Activated naive CD8-positive, alpha-beta T cell treated with anti-CD3 and anti-CD28 coated beads, Interleukin-2, amount 50 U/mL, for 24 hours (primary cell): ENCODE measurements around the gene PCDH15.

Experiments
- ATAC-seq: fragments of 150-1000 bp; cut with Tn5 transposase; one replicate; pipeline ENCODE4 v1.10.0; 2021
- DNase-seq: peaks from one replicate; pipeline ENCODE4 v3.0.0; 2021
- H3K27ac Mint-ChIP-seq: one replicate; pipeline ENCODE4 v1.8.0; 2021; ENCODE audit warnings: mild to moderate bottlenecking, mixed read lengths
- H3K27me3 Mint-ChIP-seq: one replicate; pipeline ENCODE4 v1.8.0; 2021; ENCODE audit warnings: mixed read lengths
- H3K36me3 Mint-ChIP-seq: one replicate; pipeline ENCODE4 v1.8.0; 2021; ENCODE audit warnings: low read depth, mixed read lengths
- H3K4me1 Mint-ChIP-seq: one replicate; pipeline ENCODE4 v1.8.0; 2021; ENCODE audit warnings: mixed read lengths
- H3K4me3 Mint-ChIP-seq: one replicate; pipeline ENCODE4 v1.8.0; 2021; ENCODE audit warnings: mild to moderate bottlenecking, moderate library complexity, mixed read lengths
- H3K9me3 Mint-ChIP-seq: one replicate; pipeline ENCODE4 v1.8.0; 2021; ENCODE audit warnings: mixed read lengths

PCDH15 gene

DNA sequence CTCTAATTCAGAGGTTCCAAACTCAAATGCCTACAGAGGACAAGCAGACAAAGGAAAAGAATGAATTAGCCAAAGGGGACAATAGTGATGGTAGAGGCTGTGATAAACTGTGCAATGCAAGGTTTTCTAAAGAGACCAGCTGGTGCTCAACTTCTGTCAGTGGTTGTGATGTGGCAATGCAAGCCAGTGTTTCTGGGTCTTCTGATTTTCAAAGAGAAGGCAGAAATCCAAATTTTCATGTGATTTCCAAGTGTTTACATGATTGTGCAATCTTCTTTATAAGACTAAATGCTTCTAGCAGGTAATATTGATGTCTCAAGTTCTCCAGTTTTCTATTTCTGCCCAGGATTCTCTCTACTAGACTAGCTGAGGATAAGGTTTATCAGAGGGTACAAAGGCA, 135.9 kb downstream of the PCDH15 start:
- H3K27me3 Mint-ChIP-seq = no peaks in the 10 kb centered on the region

DNA sequence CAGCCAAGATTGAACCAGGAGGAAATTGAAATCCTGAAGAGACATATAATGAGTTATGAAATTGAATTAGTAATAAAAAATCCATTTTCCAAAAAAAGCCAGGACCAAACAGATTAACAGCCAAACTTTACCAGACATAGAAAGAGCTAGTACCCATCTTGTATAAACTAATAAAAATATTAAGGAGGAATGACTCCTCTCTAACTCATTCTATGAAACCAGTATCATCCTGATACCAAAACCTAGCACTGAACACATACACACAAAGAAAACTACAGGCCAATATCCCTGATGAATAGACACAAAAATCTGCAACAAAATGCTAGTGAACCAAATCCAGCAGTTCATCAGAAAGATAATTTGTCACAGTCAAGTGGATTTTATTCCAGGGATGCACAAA, 140.6 kb downstream of the PCDH15 start:
- H3K36me3 Mint-ChIP-seq = no peaks in the 10 kb centered on the region
- H3K27me3 Mint-ChIP-seq = no peaks in the 10 kb centered on the region
- H3K4me3 Mint-ChIP-seq = no peak overlapping the region
- H3K27ac Mint-ChIP-seq = no peak overlapping the region
- no peaks in the 10 kb centered on the region for H3K9me3 Mint-ChIP-seq
- DNase-seq (no peak), ATAC-seq (no peak)
- H3K4me1 Mint-ChIP-seq = no peaks in the 10 kb centered on the region

More for the DNA sequence above, 135.9 kb downstream of the PCDH15 start:
- ATAC-seq = no peak
- Mint-ChIP-seq H3K36me3 (no peaks in the 10 kb centered on the region), H3K9me3 (no peaks in the 10 kb centered on the region), H3K27ac (no peak overlapping the region), H3K4me1 (no peaks in the 10 kb centered on the region), H3K4me3 (no peak overlapping the region)
- DNase-seq = no peak

DNA sequence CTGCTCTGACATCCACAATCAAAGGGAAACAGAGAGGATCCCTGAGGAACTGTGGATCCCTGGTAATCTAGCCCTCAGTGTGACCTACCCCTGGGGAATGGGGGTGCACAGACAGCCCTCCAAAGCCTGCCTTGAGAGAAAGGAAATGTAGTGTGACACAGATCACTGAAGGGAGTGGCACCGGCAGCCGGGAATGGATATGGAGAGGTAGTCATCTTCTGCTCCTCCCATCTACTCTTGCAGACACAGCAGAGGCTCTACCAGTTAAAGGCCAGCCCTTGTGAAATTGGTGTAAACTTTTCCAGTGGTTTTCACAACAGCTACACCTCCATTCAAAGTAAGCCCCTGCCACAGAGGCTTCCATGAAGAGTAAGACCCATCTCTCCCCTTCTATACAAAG, 144.4 kb downstream of the PCDH15 start:
- ATAC-seq (no peak), DNase-seq (no peak)
- Mint-ChIP-seq H3K9me3 (no peaks in the 10 kb centered on the region), H3K27me3 (no peaks in the 10 kb centered on the region), H3K4me3 (no peak overlapping the region), H3K4me1 (no peaks in the 10 kb centered on the region), H3K27ac (no peak overlapping the region), H3K36me3 (no peaks in the 10 kb centered on the region)

DNA sequence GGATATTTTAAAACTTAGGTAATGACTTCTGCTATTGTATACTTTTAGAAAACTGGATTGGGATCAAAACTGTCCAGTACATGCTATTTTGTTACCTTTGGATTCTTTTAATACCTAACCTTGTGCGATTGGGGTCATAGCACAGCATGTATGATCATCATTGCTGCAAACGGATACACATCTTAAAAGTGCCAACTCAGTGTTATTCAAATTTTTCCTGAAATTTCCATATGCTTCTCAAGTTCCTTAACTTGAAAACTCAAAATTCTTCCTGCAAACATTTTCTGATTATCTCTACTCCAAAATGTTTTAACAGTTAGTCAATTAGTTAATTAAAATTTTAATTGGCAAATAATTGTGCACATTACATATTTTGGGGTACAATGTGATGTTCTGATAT, 147.5 kb downstream of the PCDH15 start:
- Mint-ChIP-seq H3K27ac (no peak overlapping the region), H3K36me3 (no peaks in the 10 kb centered on the region), H3K9me3 (peaks cover 3% of the 10 kb centered on the region), H3K4me1 (no peaks in the 10 kb centered on the region), H3K27me3 (no peaks in the 10 kb centered on the region), H3K4me3 (no peak overlapping the region)
- no peak for DNase-seq
- no peak for ATAC-seq

DNA sequence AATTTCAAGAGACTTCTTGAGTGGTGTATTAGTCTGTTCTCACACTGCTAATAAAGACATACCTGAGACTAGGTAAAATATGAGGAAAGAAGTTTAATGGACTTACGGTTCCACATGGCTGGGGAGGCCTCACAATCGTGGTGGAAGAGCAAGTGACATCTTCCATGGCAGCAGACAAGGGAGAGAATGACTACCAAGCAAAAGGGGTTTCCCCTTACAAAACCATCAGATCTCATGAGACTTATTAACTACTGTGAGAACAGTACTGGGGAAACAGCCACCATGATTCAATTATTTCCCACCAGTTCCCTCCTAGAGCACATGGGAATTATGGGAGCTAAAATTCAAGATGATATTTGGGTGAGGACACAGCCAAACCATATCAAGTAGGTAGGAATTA, 150.5 kb downstream of the PCDH15 start:
- DNase-seq = no peak
- ATAC-seq = no peak
- Mint-ChIP-seq H3K4me1 (no peaks in the 10 kb centered on the region), H3K27me3 (no peaks in the 10 kb centered on the region), H3K36me3 (no peaks in the 10 kb centered on the region), H3K27ac (no peak overlapping the region), H3K4me3 (no peak overlapping the region), H3K9me3 (peaks cover 3% of the 10 kb centered on the region)

DNA sequence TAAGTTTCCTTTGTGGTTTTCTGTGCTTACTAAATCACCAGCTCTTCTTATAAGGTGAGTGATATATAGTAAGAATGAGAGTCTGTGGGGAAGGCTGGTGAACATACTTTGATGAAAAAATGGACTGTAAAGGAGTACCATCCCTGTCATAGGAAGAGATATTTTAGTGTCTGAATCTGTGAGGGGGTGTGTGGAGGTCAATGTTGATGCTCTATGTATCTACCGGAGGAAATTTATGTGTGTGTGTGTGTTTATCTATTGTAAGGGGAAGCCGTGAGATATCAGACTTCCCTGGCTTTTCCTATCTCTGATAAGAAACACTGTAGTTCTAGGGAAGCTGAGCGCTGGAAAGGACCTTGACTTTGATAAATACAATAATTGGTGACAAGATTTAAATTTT, 179.0 kb downstream of the PCDH15 start:
- Mint-ChIP-seq H3K4me3 (no peak overlapping the region), H3K27me3 (no peaks in the 10 kb centered on the region), H3K36me3 (no peaks in the 10 kb centered on the region), H3K9me3 (peaks cover 18% of the 10 kb centered on the region), H3K4me1 (no peaks in the 10 kb centered on the region), H3K27ac (no peak overlapping the region)
- DNase-seq (no peak), ATAC-seq (no peak)

DNA sequence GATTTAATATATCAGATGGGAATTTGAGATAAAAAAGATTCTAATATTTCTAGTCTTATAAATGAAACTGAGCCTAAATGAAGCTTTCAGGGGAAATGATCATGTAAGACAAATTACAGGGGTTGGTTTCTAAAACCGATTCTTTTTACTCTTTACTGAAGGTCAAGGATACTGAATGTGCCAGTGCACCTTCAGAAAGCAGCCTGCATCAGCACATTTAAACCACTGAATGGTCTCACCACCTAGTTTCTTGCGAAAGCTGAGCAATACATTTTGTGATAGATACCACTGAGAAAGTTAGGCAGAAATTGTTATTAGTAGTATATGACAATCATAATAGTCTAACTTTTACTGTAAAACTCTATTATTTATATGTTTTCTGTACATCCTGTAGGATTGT, 180.7 kb downstream of the PCDH15 start:
- no peaks in the 10 kb centered on the region for H3K4me1 Mint-ChIP-seq
- H3K36me3 Mint-ChIP-seq = no peaks in the 10 kb centered on the region
- H3K27me3 Mint-ChIP-seq = no peaks in the 10 kb centered on the region
- peaks cover 11% of the 10 kb centered on the region for H3K9me3 Mint-ChIP-seq
- no peak overlapping the region for H3K27ac Mint-ChIP-seq
- H3K4me3 Mint-ChIP-seq = no peak overlapping the region
- ATAC-seq (no peak), DNase-seq (no peak)

DNA sequence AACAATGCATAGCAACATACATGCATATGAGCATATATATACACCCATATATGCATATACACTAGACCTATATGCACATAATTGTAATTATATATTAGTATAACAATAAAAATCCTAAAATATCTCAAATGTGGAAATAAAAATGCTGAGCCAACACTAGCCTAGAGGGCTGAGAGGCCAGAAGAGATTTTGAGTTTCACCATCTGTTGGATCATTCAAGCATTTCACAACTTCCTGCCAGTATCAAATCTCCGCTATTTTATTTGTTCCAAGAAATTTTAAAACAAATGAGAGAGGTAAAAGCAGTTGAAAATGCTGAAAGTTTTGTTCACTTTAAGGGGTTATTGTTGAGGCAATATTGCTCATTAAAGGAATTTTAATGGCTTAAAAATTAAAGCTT, 187.0 kb downstream of the PCDH15 start:
- Mint-ChIP-seq H3K27me3 (no peaks in the 10 kb centered on the region), H3K36me3 (no peaks in the 10 kb centered on the region), H3K4me3 (no peak overlapping the region), H3K27ac (no peak overlapping the region), H3K9me3 (peaks cover 10% of the 10 kb centered on the region), H3K4me1 (no peaks in the 10 kb centered on the region)
- no peak for DNase-seq
- ATAC-seq = no peak

DNA sequence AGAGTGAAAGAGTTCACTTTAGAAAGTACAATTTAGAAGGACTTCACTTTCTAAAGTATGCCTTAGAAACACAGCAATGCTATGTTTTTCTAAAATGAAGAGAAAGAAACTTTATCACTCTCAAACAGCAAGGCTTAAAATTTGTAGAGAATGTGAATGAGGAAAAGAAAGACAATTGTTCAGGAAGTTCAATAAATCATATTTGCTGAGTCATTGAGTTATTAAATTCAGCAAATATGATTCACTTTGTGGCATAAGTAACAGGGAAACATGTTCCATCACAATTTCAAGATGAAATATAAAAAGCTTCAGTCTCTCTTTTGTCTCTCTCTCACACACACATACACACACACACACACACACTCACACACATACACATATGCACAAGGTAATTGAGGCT, 187.9 kb downstream of the PCDH15 start:
- Mint-ChIP-seq H3K4me1 (no peaks in the 10 kb centered on the region), H3K4me3 (no peak overlapping the region), H3K27ac (no peak overlapping the region), H3K9me3 (peaks cover 8% of the 10 kb centered on the region), H3K27me3 (no peaks in the 10 kb centered on the region), H3K36me3 (no peaks in the 10 kb centered on the region)
- DNase-seq = no peak
- ATAC-seq = no peak

DNA sequence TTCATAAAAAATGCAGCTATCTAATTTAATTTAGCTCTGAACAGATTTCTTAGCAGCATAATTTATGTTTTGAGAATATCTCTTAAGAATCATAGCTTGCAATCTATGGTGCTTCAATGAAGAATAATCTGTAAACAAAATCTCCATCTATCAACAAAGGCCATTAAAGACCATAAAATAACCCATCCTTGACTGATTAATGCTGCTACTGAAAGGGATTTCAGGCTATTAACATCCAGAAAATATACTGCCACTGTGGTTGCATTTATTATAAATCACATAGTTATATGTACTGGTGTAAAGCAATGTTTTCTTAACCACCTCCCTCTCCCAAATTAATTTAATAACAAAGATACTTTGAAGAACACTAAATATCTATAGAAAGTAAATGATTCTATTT, 191.6 kb downstream of the PCDH15 start:
- Mint-ChIP-seq H3K27ac (no peak overlapping the region), H3K4me3 (no peak overlapping the region), H3K4me1 (no peaks in the 10 kb centered on the region), H3K9me3 (peaks cover 13% of the 10 kb centered on the region), H3K36me3 (no peaks in the 10 kb centered on the region), H3K27me3 (no peaks in the 10 kb centered on the region)
- DNase-seq (no peak), ATAC-seq (no peak)

DNA sequence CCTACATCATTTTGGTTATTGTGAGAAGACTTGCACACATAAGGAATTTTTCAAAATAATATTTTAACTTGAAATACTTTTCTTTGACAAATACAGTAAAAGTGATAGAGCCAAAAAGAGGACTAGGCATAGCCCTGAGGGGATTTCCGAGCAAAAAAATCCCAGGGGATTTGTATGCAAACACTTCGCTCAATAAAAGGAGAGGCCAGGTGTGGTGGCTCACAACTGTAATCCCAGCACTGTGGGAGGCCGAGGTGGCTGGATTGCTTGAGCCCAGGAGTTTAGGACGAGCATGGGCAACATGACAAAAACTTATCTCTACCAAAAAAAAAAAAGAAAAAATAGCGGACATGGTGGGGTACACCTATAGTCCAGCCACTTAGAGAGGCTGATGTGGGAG, 193.0 kb downstream of the PCDH15 start:
- Mint-ChIP-seq H3K9me3 (peaks cover 17% of the 10 kb centered on the region), H3K27ac (no peak overlapping the region), H3K4me3 (no peak overlapping the region), H3K27me3 (no peaks in the 10 kb centered on the region), H3K4me1 (no peaks in the 10 kb centered on the region), H3K36me3 (no peaks in the 10 kb centered on the region)
- DNase-seq (no peak), ATAC-seq (no peak)

DNA sequence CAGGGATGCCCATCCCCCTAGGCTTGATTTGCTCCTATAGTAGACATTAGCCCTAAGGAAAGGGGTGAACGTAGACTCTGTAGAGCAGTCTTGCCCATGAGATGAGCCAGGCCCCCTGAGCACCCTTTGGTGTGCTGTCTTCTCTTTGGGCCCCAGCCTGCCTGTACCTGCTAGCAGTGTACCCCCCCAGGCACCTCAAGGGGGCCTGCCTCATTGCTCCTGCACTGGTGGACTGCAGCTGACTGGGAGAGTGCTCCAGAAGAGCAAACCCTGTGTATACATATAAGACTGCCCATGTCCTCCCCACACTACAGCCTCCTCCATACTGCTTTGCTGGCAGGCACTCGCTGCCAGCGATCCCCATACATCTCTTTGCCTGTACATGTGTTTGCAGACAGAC, 206.7 kb downstream of the PCDH15 start:
- Mint-ChIP-seq H3K27ac (no peak overlapping the region), H3K4me1 (no peaks in the 10 kb centered on the region), H3K27me3 (no peaks in the 10 kb centered on the region), H3K4me3 (no peak overlapping the region), H3K9me3 (peaks cover 30% of the 10 kb centered on the region), H3K36me3 (no peaks in the 10 kb centered on the region)
- DNase-seq (no peak), ATAC-seq (no peak)

DNA sequence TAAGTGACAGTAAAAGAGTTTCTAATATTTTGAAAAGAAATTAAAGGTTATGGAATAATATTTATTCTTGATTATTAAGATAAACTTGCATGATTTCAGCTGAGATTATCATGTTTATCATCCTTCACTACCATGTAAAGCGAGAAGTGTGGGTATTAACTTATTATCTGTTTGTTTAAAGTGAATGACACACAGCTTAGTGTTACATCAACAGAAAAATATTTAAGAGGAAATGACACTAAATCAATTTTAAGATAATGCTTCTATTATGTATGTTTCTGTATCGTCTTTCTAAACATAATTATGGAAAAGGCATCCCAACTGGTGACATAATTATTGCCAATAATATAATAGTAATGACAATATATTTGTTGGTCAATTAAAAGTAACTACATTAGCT, 213.1 kb downstream of the PCDH15 start:
- Mint-ChIP-seq H3K27me3 (no peaks in the 10 kb centered on the region), H3K4me3 (no peak overlapping the region), H3K4me1 (no peaks in the 10 kb centered on the region), H3K36me3 (no peaks in the 10 kb centered on the region), H3K9me3 (peaks cover 7% of the 10 kb centered on the region), H3K27ac (no peak overlapping the region)
- no peak for ATAC-seq
- DNase-seq = no peak

DNA sequence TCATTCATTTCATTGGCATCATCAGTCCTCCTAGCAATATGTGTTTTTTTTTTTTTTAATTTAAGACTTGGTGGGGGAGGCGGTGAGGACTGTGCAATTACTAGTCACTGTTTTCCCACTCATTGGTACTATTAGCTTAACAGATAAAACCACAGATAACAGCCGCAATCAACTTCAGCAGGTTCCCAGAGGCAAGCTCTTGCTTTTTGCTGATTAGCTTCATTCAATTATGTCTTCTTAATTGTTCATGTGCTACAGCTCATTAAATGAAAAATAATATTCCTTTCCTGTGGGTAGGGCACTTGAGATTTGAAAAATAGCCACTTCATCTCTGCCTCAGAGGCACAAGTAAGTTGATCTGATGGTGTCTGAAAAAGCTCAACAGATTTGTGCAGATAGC, 215.5 kb downstream of the PCDH15 start:
- H3K9me3 Mint-ChIP-seq = peaks cover 5% of the 10 kb centered on the region
- H3K4me1 Mint-ChIP-seq = no peaks in the 10 kb centered on the region
- no peak overlapping the region for H3K4me3 Mint-ChIP-seq
- no peaks in the 10 kb centered on the region for H3K27me3 Mint-ChIP-seq
- no peaks in the 10 kb centered on the region for H3K36me3 Mint-ChIP-seq
- H3K27ac Mint-ChIP-seq = no peak overlapping the region
- DNase-seq (no peak), ATAC-seq (no peak)

DNA sequence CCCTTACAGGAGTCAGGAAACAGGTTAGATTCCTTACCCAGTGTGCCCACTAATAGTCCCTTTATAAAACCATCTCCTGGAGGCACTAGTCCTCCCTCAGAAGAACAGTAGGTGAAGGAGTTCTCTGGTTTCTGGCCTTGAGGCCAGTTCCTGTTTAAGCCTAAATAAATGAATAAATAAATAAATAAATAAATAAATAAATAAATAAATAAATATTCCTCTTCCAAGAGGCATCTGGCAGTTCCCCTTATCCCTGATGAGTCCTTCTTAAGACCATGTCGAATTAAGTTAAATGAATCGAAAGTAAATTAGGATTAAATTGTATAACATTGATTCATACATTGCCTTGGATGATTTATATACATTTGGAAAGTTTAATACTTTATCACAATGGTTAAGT, 223.3 kb downstream of the PCDH15 start:
- Mint-ChIP-seq H3K27me3 (no peaks in the 10 kb centered on the region), H3K4me3 (no peak overlapping the region), H3K4me1 (no peaks in the 10 kb centered on the region), H3K36me3 (no peaks in the 10 kb centered on the region), H3K9me3 (peaks cover 19% of the 10 kb centered on the region), H3K27ac (no peak overlapping the region)
- DNase-seq (no peak), ATAC-seq (no peak)

DNA sequence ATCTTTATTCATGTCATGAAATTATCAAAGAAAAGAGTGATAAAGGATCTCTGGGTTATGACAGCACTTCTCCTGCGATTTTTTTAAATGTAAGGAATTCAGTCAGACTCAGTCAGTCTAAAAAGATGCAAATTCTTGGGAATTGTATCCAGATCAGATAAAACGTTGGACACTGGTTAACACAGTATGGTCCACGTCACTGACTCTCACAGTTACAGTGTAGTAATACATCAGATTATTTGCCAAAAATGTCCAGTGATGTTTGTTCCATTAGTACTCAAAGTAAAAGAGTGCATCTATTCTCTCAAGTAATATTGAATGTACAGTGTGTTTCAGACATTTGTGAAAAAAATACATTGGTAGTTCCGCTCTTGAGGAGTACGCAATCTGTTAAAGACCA, 224.5 kb downstream of the PCDH15 start:
- H3K9me3 Mint-ChIP-seq = peaks cover 16% of the 10 kb centered on the region
- H3K27ac Mint-ChIP-seq = no peak overlapping the region
- no peaks in the 10 kb centered on the region for H3K36me3 Mint-ChIP-seq
- H3K4me1 Mint-ChIP-seq = no peaks in the 10 kb centered on the region
- ATAC-seq (no peak), DNase-seq (no peak)
- H3K27me3 Mint-ChIP-seq = no peaks in the 10 kb centered on the region
- no peak overlapping the region for H3K4me3 Mint-ChIP-seq
